ENCODE measurements around the gene IL19.

- TF ChIP-seq RFX5 (IDR thresholded peaks at IDR 0.05; ENCODE audit: low read depth, low read length) (no peak), ZNF347 (CRISPR knock-in tag; IDR thresholded peaks at IDR 0.05; ENCODE audit: low read depth) (no peak), ARID4B (CRISPR knock-in tag; IDR thresholded peaks at IDR 0.05) (no peak), ZNF445 (CRISPR knock-in tag; IDR thresholded peaks at IDR 0.05; ENCODE audit: low read depth) (peak; percentile 56; the same call in 1 of the 2 replicates), HOXB6 (CRISPR knock-in tag; IDR thresholded peaks at IDR 0.05; ENCODE audit: borderline replicate concordance) (no peak), TARDBP (IDR thresholded peaks at IDR 0.05) (no peak; the same call in 1 of the 2 replicates), PKNOX1 (IDR thresholded peaks at IDR 0.05) (no peak), POLR2A (conservative IDR thresholded peaks at IDR 0.05) (no peak), ZBTB34 (CRISPR knock-in tag; IDR thresholded peaks at IDR 0.05) (no peak), MAFK (IDR thresholded peaks at IDR 0.05; ENCODE audit: low read length) (peak; percentile 3), SETDB1 (IDR thresholded peaks at IDR 0.05; ENCODE audit: low read length) (no peak)
Measured at GRCh38 chr1:206735553-206736031, 35.0 kb upstream of the IL19 start.

All from K562 (cell line).